ENCODE results near the gene BEST4.

DNA sequence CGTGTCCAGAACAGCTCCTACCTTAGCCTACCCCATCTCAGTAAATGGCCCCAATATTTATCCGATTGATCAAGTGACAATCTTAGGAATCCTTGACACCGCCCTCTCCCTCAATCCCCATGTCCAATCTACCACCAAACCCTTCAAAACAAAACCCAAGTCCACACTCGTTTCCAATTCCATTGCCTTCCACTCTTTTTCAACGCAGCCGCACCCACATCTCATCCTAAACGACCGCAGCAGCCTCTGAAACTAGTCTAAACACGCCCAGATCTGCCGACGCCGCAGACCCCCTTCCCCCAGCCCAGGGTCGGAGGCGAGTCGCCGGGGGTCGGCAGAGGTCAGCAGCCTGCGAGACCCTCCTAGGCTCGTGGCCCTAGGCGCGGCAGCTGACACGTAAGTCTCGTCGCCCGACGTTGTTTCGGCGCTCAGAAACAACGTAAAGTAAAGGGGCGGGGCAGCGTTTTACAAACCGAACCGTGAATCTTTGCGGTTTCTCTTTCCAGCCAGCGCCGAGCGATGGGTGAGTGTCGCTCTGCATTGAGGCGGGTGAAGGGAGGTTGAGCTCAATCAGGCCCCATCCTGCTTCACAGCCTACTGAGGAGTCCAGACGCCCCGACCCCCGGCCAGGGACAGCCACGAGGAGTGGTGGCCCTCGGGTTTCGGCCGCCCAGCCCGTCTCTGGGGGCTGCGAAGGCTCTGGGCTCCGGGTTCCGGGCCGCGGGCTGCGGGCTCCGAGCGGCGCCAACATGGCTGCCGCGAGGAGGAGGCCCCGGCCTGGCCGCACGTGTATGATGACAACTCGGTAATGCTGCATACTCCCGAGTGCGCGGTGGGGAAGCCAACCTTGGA, 12.7 kb downstream of the BEST4 start, which contains the start of gene RPS8:
- TF ChIP-seq, protein P1, sequence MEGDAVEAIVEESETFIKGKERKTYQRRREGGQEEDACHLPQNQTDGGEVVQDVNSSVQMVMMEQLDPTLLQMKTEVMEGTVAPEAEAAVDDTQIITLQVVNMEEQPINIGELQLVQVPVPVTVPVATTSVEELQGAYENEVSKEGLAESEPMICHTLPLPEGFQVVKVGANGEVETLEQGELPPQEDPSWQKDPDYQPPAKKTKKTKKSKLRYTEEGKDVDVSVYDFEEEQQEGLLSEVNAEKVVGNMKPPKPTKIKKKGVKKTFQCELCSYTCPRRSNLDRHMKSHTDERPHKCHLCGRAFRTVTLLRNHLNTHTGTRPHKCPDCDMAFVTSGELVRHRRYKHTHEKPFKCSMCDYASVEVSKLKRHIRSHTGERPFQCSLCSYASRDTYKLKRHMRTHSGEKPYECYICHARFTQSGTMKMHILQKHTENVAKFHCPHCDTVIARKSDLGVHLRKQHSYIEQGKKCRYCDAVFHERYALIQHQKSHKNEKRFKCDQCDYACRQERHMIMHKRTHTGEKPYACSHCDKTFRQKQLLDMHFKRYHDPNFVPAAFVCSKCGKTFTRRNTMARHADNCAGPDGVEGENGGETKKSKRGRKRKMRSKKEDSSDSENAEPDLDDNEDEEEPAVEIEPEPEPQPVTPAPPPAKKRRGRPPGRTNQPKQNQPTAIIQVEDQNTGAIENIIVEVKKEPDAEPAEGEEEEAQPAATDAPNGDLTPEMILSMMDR (IDR thresholded peaks at IDR 0.05; ENCODE audit: low read depth, low read length, poor library complexity, severe bottlenecking): no peak
- TF ChIP-seq EZH2phosphoT487 (IDR thresholded peaks at IDR 0.05; ENCODE audit: borderline replicate concordance, low read length): no peak

Measured in DOHH2 (cell line).